Pulmonary artery endothelial cell (primary cell): ENCODE measurements around the gene PDPN. TPM values are rescaled to one million over a fixed set of nuclear protein-coding genes. Genes with fewer than 3 reads are reported as not detected.

Experiments used
- total RNA-seq: library from RNA; depleted of rRNA; stranded (reverse); fragments of >200 nt; gene quantifications from 2 replicates; pipeline ENCODE4 v1.2.3, GENCODE V29; 2014

PDPN gene
- total RNA-seq, 1 donor from 2014 or later, result not detected

Other genes starting within 250 kb of the PDPN start
- not detected in 2 replicates for gene PRAMEF14, start 236.7 kb upstream of the PDPN start, total RNA-seq
- gene PRAMEF19, start 211.9 kb upstream of the PDPN start, total RNA-seq, result not detected in 2 replicates
- not detected in 2 replicates for gene PRAMEF17, start 194.2 kb upstream of the PDPN start, total RNA-seq
- gene PRAMEF20, start 173.4 kb upstream of the PDPN start, total RNA-seq, result not detected in 2 replicates
- gene LRRC38, start 69.8 kb upstream of the PDPN start, total RNA-seq, result not detected in 2 replicates
- gene PRDM2, start 116.4 kb downstream of the PDPN start, total RNA-seq, result 4.9 and 7.2 TPM in 2 replicates